HG03175 (cell line): ENCODE data around the gene TTF2.

Source experiments
- ATAC-seq: cut with Tn5 transposase; IDR thresholded peaks from one replicate; pipeline ENCODE4 v1.9.1; 2021; ENCODE audit warnings: mild to moderate bottlenecking, moderate library complexity; ENCODE audit not compliant: unreplicated experiment

TTF2 gene

GRCh38 chr1:117059678-117060440 is at the start of gene TTF2:
TTF2 (plus strand) TSS chr1:117060326; CDS start chr1:117060347, 21 bp downstream.
- peak; percentile 96 for ATAC-seq

GRCh38 chr1:117011334-117011733 is 48.8 kb upstream of the TTF2 start:
- ATAC-seq = no peak

- ATAC-seq = no peak
Observed at GRCh38 chr1:117013309-117013858, 46.7 kb upstream of the TTF2 start.

- no peak for ATAC-seq
Observed at GRCh38 chr1:117014209-117014608, 45.9 kb upstream of the TTF2 start.

- no peak for ATAC-seq
Observed at GRCh38 chr1:117015724-117016123, 44.4 kb upstream of the TTF2 start.

- ATAC-seq = no peak
Observed at GRCh38 chr1:117017062-117017461, 43.1 kb upstream of the TTF2 start.

- no peak for ATAC-seq
Observed at GRCh38 chr1:117017648-117018047, 42.5 kb upstream of the TTF2 start.

GRCh38 chr1:117020526-117021156 is 39.5 kb upstream of the TTF2 start:
- no peak for ATAC-seq

GRCh38 chr1:117022114-117022513 is 38.0 kb upstream of the TTF2 start:
- no peak for ATAC-seq

GRCh38 chr1:117025568-117025967 is 34.6 kb upstream of the TTF2 start:
- ATAC-seq = no peak

- ATAC-seq = no peak
Observed at GRCh38 chr1:117026361-117026760, 33.8 kb upstream of the TTF2 start.

GRCh38 chr1:117029685-117030084 is 30.4 kb upstream of the TTF2 start:
- no peak for ATAC-seq

GRCh38 chr1:117030271-117030877 is 29.8 kb upstream of the TTF2 start:
- ATAC-seq = no peak

GRCh38 chr1:117032266-117032665 is 27.9 kb upstream of the TTF2 start:
- no peak for ATAC-seq

GRCh38 chr1:117032681-117033539 is 27.2 kb upstream of the TTF2 start:
- no peak for ATAC-seq

GRCh38 chr1:117033772-117034171 is 26.4 kb upstream of the TTF2 start:
- no peak for ATAC-seq

- no peak for ATAC-seq
Observed at GRCh38 chr1:117034791-117035290, 25.3 kb upstream of the TTF2 start.

GRCh38 chr1:117036018-117036461 is 24.1 kb upstream of the TTF2 start:
- no peak for ATAC-seq

- no peak for ATAC-seq
Observed at GRCh38 chr1:117037802-117038201, 22.3 kb upstream of the TTF2 start.

GRCh38 chr1:117038236-117038635 is 21.9 kb upstream of the TTF2 start:
- no peak for ATAC-seq

- ATAC-seq = no peak
Observed at GRCh38 chr1:117044217-117044616, 15.9 kb upstream of the TTF2 start.
